NCI-H774 (cell line): ENCODE data around the gene TBC1D9.

Experiments
- DNase-seq: peaks from one replicate; lab custom pipeline; 2025; lab: John Stamatoyannopoulos, UW

Gene TBC1D9

DNA sequence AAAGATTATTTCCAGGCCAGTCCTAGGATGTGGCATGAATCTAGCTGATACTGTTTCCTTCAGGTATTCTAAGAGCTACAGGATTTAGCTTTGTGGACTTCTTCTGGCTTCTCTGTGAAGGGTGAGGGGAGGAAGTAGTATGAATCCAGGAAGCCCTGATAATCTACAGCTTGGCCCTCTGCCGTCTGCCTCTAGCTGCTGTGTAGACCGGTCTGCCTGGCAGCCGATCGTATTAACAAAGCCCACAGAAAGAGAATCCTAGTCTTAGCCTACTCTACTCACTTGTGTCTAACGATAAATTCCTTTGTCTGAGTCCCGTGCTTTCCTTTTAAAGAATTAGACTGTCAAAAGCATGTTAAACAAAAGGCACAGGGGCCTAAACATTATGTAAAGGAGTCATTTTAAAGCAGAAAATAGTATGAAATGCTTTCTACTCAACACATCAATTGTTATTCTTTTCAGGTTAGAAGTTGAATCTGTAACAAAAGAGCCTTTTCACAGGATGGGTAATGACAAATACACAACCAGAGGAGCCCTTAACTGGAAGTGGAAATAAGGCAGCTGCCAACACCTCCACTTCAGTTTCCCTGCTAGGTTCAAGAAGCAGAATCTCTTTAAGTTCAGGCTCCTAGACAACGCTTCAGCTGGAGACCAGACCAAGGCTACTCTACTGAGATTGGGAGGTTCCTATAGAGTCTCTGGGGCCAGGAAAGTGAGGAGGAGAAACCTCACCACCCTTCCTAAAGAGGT lies 138.5 kb downstream of the TBC1D9 start:
- no peak for DNase-seq

DNA sequence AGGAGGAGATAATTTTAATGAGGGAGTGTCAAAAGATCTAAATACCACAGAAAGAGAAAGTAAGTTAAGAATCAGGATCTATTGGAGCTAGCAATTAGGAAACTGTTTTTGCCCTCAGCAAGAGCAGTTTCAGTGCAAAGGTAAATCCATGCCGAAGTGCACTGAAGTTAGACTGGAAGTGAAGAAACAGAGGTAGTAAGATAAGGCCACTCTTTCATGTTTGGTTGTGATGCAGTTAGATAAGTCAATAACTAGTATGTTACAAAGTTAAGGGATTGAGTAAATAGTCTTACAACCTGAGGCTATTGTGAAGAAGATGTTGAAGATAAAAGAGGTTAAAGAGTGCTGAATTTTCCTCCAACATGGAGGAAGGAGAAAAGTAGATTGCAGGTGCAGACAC lies 140.7 kb downstream of the TBC1D9 start:
- no peak for DNase-seq

DNA sequence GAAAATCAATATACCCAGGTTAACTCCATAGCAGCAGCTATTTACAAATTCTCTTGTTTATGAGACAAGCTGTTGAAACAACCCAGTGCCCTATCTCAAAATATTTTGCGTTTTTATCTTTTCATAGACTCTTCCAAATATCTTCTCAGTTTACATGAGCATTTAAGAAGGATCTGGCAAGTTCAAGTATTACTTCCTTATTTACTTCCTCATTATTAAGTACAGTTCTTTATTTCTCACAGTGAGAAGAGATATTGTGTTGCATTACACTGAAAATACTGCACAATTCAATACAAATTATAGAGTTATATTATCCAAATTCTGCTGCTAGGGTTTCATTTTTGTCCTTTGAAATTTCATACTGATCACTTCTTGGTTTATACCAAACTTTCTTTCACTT lies 143.8 kb downstream of the TBC1D9 start:
- DNase-seq, result no peak

DNA sequence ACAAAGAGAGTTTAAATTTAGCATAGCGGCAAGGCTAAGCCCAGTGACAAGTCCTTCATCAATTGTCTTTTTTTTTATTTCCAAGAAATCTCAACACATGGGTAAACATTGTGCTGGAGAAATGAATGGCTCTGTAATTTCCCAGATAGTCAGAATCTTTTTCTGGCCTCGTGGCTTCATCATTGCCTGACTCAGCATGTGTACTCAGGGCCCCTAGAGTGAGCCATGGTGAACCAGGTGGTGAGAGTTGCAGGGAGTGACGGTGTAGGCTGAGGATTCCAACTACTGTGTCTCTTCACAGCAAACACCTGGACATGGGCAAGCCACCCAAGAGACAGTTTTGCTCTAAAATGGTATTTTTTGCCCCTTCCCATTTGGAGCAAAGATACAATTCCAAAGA lies 144.3 kb downstream of the TBC1D9 start:
- no peak for DNase-seq

DNA sequence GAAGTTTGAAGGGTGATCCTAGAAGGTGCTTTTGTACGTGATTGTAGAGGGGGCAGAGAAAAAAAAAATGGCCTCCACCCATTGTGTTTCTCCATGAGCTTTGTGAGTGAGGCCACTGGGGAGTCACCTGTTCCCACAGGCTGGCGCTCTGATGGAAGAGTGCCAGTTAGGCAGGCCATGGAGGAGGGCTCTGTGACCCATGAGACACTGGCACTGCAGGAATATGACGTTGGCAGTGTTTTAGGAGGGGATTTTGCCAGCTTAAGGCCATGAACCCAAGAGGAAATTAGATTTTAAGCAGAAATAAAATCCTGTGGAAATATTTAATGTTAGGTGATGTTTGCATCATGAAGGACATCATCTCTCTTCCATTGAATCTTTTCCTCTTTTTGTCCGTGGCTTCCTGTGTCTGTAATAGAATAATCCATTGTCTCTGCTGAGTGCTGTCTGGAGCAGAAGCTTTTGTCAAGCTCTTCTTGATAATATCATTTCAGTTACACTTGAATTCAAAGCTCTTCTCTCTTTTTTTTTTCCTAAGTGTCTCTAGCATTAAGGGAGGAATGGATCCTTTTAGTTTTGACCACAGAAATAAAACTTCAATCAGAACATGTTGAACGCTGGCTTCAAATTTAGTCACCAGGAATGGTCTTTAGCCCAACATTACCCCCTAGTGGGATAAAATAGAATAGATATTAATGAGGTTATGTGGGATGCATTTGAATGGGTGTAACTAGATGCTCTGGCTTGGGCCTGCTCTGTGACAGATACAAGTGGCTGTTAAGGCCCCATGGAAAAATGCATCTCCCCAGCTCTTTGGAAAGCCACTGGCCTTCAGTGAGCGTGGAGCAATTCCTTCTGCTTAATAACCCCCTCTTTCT lies 146.4 kb downstream of the TBC1D9 start:
- DNase-seq, result peak; percentile 25

DNA sequence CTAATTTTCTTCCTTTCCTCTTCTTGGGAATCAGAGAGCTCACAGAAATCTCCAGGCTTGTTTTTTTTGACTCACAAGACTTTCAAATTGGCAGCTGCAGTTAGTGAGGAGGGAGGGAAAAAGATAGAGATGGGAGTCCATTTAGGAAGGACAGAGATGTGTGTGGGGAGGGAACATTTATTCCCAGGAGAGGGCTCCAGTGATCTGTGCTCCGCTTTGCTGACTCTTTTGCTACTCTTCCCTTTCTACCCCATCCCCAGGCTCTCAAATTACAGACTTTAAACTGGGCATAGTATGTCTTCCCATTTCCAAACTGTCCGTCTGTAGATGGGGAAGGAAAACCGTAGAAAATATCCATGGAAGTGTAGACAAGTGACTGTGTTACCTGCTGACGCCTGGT lies 148.3 kb downstream of the TBC1D9 start:
- DNase-seq, result no peak

DNA sequence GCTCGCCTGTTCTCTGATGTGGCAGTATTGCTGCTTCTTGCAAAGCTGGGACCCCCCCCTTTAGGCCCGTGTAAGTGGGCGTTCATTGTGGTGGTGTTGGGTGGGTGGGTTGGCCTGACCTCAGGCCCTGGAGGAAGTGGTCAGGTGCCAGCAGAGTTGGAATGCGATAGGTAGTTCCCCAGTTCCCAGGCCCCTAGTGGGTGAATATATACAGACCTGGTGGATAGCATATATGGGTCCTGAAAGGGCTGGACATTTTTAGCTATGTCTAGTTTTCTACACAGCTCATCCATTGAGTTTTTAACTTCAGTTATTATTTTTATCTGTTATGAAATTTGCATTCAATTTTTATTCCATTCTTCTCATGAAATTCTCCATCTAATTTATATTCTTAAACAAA lies 151.6 kb downstream of the TBC1D9 start:
- no peak for DNase-seq

DNA sequence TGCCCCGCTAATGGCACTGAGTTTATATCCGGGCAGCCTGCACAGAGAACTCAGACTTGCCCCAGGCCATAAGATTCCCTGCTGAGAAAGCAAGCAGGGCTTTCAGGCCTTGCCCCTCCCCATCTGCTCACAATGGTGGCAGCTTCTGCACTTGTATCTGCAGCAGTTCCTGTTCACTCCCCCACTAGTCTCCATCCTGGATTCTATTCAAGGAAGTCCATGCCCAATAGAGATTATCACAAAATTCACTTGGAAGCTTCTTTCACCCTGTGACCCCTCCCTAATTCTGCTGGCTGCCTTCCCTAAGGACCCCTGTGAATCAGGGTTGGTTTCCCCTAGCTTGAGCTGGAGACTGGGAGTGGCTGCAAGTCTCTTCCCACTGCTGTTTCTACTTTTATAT lies 152.9 kb downstream of the TBC1D9 start:
- no peak for DNase-seq

DNA sequence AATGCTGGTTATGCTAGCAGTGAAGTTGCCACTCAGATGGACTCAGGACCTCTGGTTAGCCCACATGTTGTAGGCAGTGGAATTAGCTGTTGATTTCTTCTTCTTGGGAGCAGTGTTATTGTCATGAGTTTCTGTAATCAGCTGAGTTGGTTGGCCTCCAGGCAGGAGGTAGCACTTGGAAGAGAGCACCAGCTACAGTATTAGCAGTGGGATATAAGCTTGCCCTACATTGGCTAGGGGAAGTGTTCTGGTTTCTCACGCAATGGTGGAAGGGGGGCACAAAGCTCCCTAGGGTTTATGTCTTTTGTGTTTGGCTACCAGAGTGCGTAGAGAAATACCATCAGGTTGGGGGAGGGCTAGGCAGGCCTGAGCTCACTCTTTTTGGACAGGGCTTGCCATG lies 153.5 kb downstream of the TBC1D9 start:
- DNase-seq, result no peak

DNA sequence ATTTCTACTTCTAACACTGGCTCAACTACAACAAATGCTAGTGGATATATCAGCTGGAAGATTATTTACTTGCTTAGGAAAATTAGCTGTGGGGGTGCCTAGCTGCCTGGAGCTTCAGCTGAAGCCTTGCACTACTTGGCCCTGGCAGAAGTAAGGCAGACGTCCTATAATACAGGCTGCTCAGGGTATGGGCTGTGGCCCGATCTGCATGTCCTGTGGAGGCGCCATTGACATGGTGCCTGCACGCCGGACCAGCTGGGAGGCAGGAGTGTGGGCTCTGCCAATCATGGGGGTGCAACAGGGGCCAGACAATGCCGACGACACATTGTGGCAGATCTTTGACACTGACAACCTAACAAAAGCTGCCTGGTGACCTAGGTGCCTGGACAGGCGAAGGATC lies 155.8 kb downstream of the TBC1D9 start:
- no peak for DNase-seq

DNA sequence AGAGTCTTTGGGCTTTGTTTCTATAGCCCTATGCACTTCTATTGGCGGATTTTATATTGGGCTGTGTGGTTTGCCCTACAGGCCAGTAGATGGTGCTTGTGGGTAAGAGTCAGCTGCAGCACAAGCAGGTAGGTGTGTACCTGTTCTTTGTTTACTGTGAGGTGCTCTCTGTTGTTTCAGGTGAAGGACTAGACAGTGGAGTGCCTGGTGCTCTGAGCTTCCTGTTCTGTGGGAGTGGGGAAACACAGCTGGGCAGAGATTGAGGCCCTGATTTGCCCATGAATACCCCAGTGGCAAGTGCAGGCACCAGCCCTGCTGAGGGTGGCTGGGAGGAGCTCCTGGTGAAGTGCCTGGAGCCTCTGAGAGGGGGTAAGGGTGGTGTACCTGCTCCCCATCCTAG lies 161.1 kb downstream of the TBC1D9 start:
- no peak for DNase-seq

DNA sequence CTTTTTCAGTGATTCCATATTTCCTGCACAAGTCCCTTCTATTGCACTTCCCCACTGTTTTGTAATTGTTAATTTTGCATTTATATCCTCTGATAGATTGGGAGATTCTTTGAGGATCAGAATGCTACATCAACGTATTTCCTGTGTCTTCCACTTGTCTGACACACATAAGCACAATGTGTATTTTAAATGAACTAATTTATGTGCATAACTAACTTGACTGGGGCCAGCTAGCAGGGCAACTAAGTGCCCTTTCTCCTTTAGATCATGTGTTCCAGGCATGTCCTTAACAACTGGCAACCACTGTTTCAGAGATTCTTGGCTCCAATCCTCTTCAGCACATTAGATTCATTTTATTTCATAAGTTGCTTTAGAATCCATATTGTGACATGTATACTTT lies 171.7 kb downstream of the TBC1D9 start:
- DNase-seq, result no peak

DNA sequence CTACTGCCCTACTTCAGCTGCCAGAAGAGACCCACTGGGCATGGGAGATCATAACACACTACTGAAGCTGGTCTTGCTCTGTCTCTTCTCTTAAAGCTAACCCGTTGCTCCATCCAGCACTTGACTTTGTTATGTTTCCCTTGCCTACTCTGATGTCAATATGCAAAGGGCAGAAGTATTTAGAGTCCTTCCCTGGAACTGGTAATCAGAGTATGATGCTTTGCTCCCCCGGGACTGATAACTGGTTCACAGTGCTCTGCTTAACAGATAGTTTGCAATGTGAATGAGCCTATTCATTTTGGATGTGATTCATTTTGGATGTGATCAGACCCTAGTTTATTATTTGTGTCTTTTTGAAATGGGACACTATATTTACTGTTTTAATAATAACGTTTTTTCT lies 175.1 kb downstream of the TBC1D9 start:
- no peak for DNase-seq

DNA sequence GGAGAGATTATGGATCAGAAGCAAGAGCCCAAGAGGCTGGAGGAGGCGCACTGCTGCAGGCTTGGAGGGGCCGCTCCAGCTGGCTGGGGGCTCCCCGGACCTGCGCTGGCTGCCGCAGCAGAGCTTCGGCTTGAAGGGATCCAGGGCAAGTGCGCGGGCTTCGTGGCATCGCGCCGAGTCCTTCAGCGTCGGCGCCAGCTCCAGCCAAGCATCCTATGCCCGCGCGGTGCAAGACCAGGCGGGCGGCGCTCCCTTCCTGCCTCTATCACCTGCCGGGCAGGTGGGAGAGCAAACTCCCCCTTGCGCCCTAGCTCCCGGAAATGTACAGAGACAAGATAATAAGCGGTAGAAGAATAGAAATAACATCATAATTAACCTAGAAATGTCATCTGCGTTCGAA lies 176.9 kb downstream of the TBC1D9 start:
- DNase-seq, result peak; percentile 11

DNA sequence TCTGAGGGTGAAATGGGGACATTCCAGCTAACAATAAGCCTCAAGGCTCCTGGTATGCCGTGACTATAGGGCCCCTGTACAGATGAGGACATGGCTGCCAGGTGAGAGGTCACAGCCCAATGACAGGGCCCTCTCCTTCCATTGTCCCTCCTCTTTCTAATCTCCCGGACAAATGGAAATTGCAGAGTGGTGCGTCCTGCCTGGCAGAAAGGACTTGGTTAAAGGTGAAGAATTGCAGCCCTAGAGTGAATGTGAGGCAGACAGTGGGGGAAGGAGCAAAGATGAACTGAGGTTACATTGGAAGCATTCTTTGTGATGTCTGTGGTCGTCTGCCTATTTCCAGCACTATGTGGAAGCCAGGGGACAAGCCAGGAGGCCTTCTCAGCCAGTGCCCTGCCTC lies 180.7 kb downstream of the TBC1D9 start:
- DNase-seq, result no peak

DNA sequence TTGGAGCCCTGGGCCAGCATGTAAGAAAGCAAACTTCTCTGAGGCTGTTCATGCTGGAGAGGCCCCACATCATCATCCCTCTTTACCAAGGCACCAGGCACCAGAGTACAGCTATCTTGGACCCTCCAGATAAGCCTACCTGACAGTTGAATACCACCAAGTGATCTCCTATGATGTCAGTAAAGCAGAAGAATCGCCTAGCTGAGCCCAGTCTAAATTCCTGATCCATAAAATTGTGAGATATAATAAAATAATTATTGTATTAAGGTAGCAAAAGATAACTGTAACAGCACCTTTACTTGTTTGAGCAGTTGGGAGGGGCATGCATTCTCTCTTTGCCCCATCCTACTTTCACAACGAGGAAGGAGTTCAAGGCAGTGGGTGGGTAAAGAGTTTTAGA lies 184.6 kb downstream of the TBC1D9 start:
- no peak for DNase-seq
